Tibial nerve (tissue), 4 donors: ENCODE data around the gene NGEF.

Source experiments
- CTCF ChIP-seq, 5 experiments: fragments of 200-600 bp in 3 of 5; fragments of 450-650 bp in 2 of 5; sonication (generic) in 3 of 5; IDR thresholded peaks; one replicate each; pipeline ENCODE4 v1.5.1; 2016 to 2019; ENCODE audit warnings: antibody characterized with exemption in 5 of 5, mild to moderate bottlenecking in 3 of 5, moderate library complexity in 2 of 5
- EP300 ChIP-seq, 2 donors: sonication (generic); formaldehyde crosslinking; IDR thresholded peaks; one replicate each; pipeline ENCODE4 v1.6.1; 2017; ENCODE audit warnings: antibody characterized with exemption in 2 of 2, mild to moderate bottlenecking in 1 of 2
- POLR2A ChIP-seq, 2 donors: fragments of 450-650 bp; IDR thresholded peaks; one replicate each; pipeline ENCODE4 v1.6.1; 2017; ENCODE audit warnings: antibody characterized with exemption in 2 of 2, mild to moderate bottlenecking in 2 of 2, moderate library complexity in 2 of 2

- TF ChIP-seq CTCF (IDR thresholded peaks at IDR 0.05) (no peak), POLR2A (IDR thresholded peaks at IDR 0.05) (no peak), EP300 (IDR thresholded peaks at IDR 0.05) (no peak)
Measured at GRCh38 chr2:233040571-233040970, 27.5 kb upstream of the NGEF start.
